HG03066 (cell line): Measurements from ENCODE around the gene SNX1.
"Not testable (repeated sequence)": the region's sequence is repeated elsewhere in the genome, so short reads cannot be mapped to it uniquely, and the experiment has no call there.

ENCODE experiments used
- ATAC-seq: cut with Tn5 transposase; IDR thresholded peaks from one replicate; pipeline ENCODE4 v1.9.1; 2021; ENCODE audit warnings: low read depth; ENCODE audit not compliant: unreplicated experiment

SNX1 gene

DNA sequence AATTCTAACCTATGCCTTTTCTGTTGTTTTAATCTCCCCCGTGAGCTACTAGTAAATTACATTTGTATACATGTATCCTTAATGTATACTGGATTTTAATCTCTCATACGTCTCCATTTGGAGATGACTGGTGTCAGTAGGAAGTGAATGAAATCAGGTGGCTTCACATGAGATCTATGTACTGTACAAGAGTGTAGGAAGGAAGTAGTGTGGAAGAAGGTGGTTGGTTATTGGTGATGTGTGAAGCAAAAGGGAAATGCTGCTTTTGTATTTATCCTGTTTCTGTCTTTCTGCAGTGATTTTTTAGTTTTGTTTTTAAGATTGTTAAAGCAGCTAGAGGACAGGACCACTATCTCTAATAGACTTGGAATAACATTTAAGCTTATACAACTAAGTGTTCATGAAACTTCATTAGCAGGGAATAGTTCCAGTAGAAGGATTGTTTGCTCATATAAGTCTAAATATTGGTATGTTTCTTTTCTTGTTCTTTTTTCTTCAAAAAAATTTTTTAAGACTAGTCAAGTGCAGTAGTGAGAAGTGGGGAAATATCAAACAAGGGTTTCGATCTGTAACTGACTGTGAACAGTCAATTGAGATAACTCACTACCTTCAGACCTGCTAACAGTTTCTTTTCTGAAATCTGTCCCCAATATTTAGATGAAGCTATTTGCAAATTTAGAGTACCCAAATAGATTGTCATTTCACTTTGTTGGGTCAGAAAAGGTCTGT is 15.3 kb downstream of the SNX1 start:
- ATAC-seq, result peak; percentile 60

DNA sequence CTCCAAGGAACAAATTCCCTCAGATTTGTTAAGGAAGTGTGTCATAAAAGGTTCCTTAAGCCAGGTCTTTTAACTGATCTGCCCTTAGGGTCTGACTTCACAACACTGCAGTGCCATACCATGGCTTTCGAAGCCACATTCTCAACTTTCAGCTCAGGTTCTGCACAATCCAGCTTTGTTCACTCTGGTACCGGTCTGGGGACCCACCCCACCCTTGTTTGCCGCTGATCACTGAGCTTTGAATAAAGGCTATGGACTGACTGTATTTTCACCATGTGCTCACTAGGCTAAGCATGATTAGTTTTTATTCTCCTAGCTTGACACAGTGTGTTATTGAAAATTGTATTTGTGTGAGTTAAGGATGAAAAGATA is 15.9 kb downstream of the SNX1 start:
- no peak for ATAC-seq

DNA sequence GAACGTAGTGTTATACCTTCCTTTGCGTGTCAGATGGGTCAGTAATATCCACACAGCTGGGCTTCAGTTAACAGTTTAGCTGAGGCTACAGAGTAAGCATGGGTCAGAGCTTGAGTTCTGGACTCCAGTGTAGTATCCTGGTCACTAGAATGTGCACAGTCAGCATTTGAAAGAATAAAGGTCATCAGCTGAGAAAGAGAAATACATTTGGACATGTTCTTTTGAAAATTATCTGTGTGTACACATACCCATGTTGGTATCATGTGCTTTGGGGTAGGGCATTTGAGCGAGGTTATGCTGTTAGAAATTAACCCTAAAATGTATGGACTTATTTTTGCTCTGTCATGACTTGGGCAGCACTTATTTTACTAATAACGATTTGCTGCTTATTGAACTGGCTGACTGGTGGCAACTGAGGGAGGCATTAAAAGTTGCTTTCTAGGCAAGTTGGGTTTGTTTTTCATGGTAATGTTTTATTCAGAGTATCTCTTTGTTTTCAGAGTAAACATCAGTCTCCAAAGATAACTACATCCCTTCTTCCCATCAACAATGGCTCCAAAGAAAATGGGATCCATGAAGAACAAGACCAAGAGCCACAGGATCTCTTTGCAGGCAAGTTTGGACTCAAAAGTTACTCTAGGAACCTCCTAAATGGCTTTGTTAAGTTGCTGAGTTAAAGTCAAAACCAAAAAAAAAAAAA is 16.4 kb downstream of the SNX1 start:
- no peak for ATAC-seq

DNA sequence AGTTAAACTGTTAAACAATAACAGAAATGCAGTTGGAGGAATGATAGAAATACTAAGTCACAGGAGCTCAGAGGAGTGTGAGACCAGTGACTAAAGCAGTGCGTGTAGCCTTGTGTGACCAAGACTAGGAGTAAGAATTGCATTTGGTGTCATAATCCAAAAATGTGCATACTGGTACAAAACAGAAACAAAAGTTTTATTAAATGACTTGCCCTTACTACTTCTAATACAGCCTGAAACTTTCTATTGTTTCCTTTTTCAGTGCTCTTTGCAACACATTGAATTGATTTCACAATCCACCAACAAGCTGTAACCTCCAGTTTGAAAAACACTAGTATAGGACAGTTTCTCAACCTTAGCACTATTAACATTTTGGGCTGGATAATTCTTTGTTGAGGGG is 17.1 kb downstream of the SNX1 start:
- no peak for ATAC-seq

DNA sequence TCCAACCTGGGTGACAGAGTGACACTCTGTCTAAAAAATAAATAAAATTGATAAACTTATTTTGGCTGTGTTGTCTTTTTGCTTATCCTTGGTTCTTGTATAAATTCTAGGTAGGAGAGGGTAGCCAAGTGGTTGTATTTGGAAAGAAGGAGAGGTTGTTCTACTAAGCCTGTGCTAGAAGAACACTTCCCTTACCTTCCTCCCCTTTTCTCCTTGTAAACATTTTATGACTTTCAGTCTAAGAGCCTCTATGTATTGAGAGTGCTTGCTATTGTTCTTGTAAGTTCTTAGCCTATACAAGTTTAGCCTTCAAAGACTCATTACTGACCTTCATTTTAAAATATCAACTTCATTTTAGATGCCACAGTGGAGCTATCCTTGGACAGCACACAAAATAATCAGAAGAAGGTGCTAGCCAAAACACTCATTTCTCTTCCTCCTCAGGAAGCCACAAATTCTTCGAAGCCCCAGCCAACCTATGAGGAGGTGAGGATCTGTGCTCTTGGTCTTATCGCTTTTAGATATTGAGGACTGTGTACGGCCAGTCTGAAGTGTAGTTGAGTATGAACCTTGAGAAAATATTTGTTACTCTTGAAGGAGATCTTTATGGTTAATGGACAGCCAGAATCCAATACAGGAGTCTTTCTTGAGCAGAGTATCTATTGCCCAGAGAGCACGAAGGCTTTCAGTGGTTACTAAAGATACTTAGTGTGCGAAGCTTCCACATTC is 22.1 kb downstream of the SNX1 start:
- no peak for ATAC-seq

DNA sequence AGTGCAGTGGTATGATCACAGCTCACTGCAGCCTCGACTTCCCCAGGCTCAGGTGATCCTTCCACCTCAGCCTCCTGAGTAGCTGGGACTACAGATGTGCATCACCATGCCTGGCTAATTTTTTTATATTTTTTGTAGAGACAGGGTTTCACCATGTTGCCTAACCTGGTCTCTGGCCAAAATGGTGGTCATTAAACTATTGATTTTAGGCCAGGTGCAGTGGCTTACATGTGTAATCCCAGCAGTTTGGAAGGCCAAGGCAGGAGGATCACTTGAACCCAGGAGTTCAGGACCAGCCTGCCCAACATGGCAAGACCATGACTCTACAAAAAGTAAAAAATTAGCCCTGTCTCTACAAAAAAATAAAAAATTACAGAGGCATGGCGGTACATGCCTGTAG is 24.5 kb downstream of the SNX1 start:
- not testable (repeated sequence) for ATAC-seq

DNA sequence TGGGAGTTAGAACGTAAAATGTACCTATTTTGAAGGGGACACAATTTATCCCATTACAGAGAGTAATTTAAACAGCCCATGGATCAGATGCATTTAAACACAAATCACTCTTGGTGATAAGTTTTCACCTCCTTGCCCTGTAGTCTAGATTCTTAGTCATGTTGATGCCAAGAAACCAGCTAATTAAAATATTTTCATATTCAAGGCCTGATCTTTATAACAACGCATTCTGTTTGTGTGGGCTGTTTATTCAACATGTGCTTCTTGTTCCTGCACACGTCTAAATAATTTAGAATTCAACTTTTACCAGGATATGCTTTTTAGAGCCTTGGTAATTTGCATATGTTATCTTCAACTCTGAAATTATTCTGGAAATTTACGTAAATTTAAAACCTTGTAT is 25.8 kb downstream of the SNX1 start:
- no peak for ATAC-seq

DNA sequence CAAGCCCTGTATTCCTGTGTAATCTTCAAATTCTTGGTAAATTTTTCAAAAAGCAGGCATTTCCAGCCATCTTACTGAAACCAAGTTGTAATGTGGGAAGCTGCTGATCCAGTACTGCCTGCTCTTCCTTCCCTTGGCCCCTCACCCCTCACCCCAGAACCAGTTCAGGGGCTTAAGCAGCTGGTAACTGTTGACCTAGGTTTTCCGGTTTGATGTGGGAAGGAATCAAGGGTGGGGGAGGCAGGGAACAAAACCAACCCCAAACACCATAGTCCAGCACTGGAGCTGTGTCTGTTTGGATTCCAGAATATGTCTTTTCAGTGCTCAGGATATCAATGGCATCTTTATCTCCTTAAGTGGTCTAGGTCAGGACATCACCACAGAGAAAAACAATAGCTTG is 26.7 kb downstream of the SNX1 start:
- no peak for ATAC-seq

DNA sequence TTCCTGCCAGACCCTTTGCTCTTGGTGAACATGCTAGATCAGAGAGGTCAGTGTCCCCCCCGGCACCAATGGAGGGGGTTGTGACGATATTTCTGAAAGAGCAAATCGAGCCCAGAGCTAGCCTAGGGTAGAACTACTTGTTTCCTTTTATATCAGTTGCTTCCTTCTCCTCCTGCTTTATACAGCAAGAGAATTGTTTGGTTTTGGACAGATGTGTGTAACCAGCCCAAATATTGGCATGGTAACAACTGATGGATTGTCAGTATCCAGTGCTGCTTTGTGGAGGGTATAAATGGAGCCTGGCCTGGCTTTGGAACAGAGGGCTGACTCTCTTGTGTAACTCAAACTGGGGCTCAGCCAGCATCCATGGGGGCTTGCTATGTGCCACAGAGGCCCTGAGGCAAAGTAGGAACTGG is 27.2 kb downstream of the SNX1 start:
- ATAC-seq, result no peak

DNA sequence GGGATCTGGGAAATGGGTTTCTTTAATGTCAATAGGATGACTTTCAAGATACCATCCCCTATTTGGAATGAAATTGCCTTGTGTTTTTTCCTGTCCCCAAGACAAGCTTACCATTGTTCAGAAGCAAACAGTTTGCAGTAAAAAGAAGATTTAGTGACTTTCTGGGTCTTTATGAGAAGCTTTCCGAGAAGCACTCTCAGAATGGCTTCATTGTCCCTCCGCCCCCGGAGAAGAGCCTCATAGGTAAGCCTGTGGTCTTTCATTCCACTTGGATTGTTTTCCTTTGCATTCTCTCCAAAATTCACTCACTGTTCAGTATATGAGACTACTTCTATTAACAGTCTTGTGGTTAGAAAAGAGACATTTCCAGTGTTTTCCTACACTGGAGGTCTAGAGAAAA is 30.2 kb downstream of the SNX1 start:
- ATAC-seq, result no peak

DNA sequence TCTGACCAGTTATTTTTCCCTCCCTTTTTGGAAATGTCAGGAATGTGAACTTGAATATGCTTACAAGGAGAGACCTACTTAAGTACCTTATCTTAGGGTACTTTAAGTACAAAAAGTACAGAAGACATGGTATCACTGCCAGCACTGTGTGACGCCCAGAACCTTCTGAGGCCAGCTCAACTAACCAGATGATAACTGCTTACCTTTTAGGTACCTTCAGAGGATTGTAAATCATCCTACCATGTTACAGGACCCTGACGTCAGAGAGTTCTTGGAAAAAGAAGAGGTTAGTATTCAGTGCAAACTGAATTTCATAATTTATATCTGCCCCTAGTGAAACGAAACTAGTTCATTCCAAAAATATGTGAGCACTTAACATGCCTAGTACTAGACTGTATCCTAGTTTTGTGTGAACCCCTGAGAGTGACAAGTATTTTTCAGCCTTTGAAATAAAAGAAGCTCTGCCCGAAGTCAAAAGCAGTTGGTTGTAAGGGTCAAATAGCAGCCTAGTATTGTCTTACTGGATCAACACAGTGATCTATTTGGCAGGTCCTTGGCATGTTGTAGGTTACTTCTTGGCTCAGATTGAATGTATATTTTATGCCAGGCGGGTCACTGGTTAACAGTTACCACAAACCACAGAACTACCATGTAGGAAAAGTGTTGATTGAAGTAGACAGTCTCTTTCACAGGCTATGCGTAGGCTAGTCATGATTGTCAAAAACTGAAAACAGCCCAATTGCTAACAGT is 31.9 kb downstream of the SNX1 start:
- ATAC-seq, result no peak

DNA sequence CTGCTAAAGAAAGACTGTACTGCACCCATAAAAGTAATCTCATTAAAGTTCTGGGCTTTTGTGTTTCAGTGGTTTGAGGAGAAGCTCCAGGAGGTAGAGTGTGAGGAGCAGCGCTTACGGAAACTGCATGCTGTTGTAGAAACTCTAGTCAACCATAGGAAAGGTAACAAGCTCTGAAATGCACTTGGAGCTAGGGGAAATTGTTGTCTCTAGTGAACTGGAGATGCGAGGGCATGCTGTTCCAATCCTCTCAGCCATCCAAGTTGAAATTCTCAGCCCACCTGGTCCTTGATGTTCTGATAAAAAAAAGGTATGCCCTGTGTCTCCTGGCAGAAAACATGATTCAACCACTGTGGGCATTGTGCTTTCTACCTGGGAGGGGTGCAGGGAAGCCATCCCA is 34.4 kb downstream of the SNX1 start:
- ATAC-seq, result no peak

DNA sequence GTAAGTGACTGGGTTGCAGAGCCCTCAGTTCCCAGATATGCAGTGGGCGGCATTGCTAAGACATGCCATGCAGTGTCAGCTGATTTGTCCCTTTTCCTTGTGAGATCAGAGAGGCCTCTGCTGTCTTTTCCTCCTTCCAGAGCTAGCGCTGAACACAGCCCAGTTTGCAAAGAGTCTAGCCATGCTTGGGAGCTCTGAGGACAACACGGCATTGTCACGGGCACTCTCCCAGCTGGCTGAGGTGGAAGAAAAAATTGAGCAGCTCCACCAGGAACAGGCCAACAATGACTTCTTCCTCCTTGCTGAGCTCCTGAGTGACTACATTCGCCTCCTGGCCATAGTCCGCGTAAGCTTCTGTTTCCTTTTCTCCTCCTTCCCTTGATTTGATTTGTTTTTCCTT is 35.8 kb downstream of the SNX1 start:
- no peak for ATAC-seq

DNA sequence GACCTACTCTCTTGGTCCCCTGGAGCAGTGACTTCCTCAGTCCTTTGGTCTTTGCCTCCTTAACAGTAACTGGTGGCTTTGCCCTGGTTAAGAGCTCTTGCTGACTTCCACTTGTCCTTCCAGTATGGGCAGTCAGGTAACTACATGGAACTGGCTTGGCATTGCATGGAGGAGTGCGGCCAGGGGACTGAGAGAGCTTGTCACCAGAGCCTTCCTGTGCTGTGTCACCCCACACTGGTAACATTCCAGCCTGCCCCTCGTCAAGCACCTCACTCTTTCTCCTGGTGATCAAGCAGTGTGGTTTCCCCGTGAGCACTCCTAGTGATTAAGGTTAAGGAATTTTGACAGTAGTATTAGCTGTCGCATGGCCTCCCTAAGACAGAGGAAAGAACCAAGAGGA is 36.4 kb downstream of the SNX1 start:
- no peak for ATAC-seq

DNA sequence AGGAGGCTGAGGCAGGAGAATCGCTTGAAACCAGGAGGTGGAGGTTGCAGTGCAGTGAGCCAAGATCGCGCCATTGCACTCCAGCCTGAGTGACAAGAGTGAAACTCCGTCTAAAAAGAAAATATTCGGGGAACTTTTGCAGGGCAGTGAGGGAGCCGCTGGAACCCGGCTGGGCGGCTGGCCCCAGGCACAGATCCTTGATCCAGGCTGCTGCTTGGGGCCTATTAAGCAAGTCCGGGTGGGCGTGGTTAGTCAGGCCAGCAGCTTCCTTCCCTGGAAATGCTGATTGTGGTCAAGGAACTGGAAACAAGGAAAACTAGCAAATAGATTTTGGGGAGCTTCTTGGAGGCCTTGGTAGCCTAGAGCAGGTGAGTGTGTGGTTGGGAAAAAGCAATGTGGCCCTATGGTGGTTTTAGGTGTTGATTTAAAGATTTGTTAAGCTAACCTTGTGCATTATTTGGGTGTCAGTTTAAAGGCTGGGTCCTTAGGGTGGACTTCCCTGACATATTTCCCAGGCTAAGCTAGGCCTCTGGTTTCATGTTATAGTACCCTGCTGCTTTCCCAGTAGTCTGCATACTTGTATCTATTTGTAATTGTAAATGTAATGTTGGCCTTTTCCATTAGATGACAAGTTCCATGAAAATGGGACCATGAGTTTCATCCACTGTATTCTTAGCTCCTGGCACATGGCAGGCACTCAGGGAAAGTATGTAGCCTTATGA is 38.0 kb downstream of the SNX1 start:
- no peak for ATAC-seq

DNA sequence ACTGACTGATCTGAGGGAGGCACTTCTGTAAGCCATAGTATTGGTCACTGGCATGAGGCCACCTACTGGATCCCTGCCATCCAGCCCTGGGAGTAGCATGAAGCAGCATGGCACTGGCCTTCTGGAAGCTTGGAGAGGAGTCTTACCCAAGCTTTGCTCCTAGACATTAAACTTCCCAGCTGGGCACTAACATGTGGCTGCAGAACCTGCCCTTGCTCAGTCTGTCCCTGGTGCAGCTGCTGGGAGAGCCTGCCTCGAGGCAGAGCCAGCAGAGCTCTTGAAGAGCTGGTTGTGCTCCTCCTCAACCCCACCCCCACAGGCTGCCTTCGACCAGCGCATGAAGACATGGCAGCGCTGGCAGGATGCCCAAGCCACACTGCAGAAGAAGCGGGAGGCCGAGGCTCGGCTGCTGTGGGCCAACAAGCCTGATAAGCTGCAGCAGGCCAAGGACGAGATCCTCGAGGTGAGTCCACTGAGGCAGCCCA is 38.6 kb downstream of the SNX1 start:
- no peak for ATAC-seq

DNA sequence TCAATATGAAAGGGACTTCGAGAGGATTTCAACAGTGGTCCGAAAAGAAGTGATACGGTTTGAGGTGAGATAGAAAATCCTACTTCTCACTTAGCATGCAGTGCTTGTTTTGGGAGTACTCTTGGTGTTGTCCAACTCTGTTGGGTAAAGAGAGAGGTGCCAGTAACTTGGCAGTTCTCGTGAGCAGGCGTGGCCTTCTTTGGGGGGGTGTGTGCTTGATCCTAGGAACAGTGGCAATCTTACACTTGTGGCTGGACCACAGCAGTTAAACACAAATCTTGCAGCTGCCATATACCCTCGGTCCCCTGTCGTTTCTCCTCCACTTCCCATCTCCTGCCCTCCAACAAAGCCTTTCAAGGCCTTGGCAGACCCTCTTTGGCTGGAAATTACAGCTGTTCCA is 40.6 kb downstream of the SNX1 start:
- ATAC-seq, result no peak

DNA sequence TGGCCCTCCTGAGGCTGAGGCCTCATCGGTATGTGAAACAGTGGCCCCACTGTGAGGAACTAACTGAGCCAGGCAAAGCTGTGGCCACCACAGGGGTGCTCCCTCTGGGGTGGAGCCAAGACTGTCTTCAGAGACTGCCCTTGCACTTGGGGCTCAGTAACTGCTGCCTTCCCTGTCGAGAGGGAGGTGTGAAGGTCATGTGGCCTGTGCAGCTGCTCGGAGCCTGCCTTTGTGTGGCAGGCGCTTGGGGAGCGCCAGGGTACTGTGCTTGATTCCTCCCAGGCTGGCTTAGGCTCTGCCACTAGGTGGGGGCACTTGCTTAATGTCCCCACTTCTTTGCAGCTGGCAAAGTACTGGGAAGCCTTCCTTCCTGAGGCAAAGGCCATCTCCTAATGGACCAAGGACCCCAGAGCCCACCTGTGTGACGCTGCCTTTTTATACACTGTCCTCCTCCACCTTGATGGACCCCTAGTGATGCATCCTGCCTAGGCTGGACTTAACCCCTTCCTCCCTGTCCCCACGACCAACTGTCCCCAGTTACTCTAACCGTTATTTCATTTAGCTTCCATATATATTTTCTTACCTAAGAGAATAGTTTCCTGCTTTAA is 41.5 kb downstream of the SNX1 start:
- no peak for ATAC-seq

DNA sequence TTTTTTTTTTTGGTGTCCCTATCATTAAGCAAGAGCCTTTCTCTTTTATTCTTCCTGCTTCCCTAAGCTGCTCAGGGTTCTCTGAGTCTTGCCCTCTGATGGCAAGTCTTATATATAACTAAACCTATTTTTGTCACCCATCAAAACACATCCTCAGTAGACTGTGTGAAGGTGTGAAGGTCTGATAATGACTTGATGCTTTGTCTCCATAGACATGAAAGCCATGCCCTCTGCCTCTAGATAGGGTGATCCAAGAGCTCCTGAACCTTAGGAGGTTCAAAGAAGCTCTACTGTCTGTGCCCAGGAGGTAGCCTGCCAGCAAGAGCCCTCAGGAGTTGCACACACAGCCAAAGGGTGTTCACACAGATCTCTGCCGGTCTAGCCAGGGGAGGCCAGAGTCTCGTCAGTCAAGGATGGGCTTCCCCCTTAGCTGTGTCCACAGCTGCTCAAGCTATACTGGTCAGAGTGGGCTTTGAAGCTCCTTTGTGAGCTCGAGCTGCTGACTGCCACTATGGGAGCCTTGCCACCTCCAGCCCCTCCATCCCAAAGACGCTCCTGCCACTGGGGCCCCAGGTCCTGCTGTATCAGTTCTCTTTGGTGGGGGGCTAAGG is 42.7 kb downstream of the SNX1 start:
- ATAC-seq, result no peak
